Keratinocyte (primary cell): ENCODE data around the gene CACNB3. TPM values are rescaled to one million over a fixed set of nuclear protein-coding genes. Genes with fewer than 3 reads are reported as not detected.
"Not testable (repeated sequence)": the region's sequence is repeated elsewhere in the genome, so short reads cannot be mapped to it uniquely, and the experiment has no call there.

ENCODE experiments used
- DNase-seq: peaks from one replicate; pipeline ENCODE4 v3.0.0-alpha.2; 2011; ENCODE audit warnings: low read depth, missing footprints, low spot score
- FAIRE-seq: peaks from 2 replicates; lab custom pipeline; 2011; peaks lifted over from hg19 to GRCh38; lab: Jason Lieb, UNC
- H2AFZ ChIP-seq: 2 replicates; pipeline ENCODE4 v1.6.0; 2012; ENCODE audit warnings: low read length, control low read depth, inconsistent platforms; ENCODE audit not compliant: control insufficient read depth
- H3K27ac ChIP-seq: 2 replicates; pipeline ENCODE4 v1.5.1; 2011; ENCODE audit warnings: low read length; ENCODE audit not compliant: control insufficient read depth, insufficient read depth
- H3K27me3 ChIP-seq: 3 replicates; pipeline ENCODE4 v1.6.0; 2011; ENCODE audit warnings: low read length; ENCODE audit not compliant: control insufficient read depth, insufficient read depth; ENCODE audit errors: extremely low read depth
- H3K36me3 ChIP-seq, 2 experiments: 2 replicates in 1 of 2; 3 replicates in 1 of 2; pipeline ENCODE4 v1.5.1; 2011; ENCODE audit warnings: low read length in 2 of 2, mild to moderate bottlenecking in 1 of 2; ENCODE audit not compliant: control insufficient read depth in 2 of 2, insufficient read depth in 2 of 2; ENCODE audit errors: extremely low read depth in 1 of 2
- H3K4me1 ChIP-seq: 3 replicates; pipeline ENCODE4 v1.5.1; 2011; ENCODE audit warnings: low read length; ENCODE audit not compliant: control insufficient read depth, insufficient read depth; ENCODE audit errors: extremely low read depth
- H3K4me2 ChIP-seq: 3 replicates; pipeline ENCODE4 v1.6.0; 2011; ENCODE audit warnings: low read depth, low read length; ENCODE audit not compliant: control insufficient read depth, insufficient read depth; ENCODE audit errors: extremely low read depth
- H3K4me3 ChIP-seq, 3 experiments: fragments of 200-600 bp in 1 of 3; sonication (generic) in 1 of 3; 2 replicates in 2 of 3; 3 replicates in 1 of 3; pipeline ENCODE4 v1.5.1; 2011 to 2016; ENCODE audit warnings: low read length in 3 of 3, mild to moderate bottlenecking in 3 of 3, control low read depth in 2 of 3, inconsistent platforms in 1 of 3, low read depth in 1 of 3, mixed read lengths in 1 of 3, mixed run types in 1 of 3, moderate library complexity in 1 of 3; ENCODE audit not compliant: control insufficient read depth in 2 of 3, insufficient read depth in 2 of 3; ENCODE audit errors: extremely low read depth in 1 of 3
- H3K79me2 ChIP-seq: 2 replicates; pipeline ENCODE4 v1.6.0; 2012; ENCODE audit warnings: low read length; ENCODE audit not compliant: control insufficient read depth, insufficient read depth
- H3K9ac ChIP-seq: 3 replicates; pipeline ENCODE4 v1.6.0; 2011; ENCODE audit warnings: low read length; ENCODE audit not compliant: control insufficient read depth, insufficient read depth; ENCODE audit errors: extremely low read depth
- H3K9me1 ChIP-seq: 3 replicates; pipeline ENCODE4 v1.6.0; 2011; ENCODE audit warnings: low read length; ENCODE audit not compliant: control insufficient read depth, insufficient read depth; ENCODE audit errors: extremely low read depth
- H3K9me3 ChIP-seq: 2 replicates; pipeline ENCODE4 v1.5.1; 2012; ENCODE audit warnings: low read depth, low read length; ENCODE audit not compliant: control insufficient read depth
- H4K20me1 ChIP-seq: 3 replicates; pipeline ENCODE4 v1.6.0; 2011; ENCODE audit warnings: low read length; ENCODE audit not compliant: control insufficient read depth, insufficient read depth; ENCODE audit errors: extremely low read depth
- CTCF ChIP-seq, 3 experiments: IDR thresholded peaks in 1 of 3; conservative IDR thresholded peaks in 1 of 3; optimal IDR thresholded peaks in 1 of 3; 2 replicates in 2 of 3; 3 replicates in 1 of 3; pipeline versions ENCODE3 to v1.5.1; 2011; ENCODE audit warnings: low read length in 3 of 3, mild to moderate bottlenecking in 3 of 3, moderate library complexity in 2 of 3, control low read depth in 1 of 3, inconsistent platforms in 1 of 3; ENCODE audit not compliant: insufficient read depth in 2 of 3; ENCODE audit errors: extremely low read depth in 1 of 3
- EZH2 ChIP-seq: IDR thresholded peaks from one replicate; pipeline ENCODE4 v1.6.1; 2012; ENCODE audit warnings: inconsistent platforms, mild to moderate bottlenecking, low read length, moderate library complexity
- dilution Hi-C: fragments of 300-500 bp; cut with MboI; formaldehyde crosslinking; loops from one replicate; pipeline ENCODE4 v1.7.0; 2020; ENCODE audit warnings: low sequenced_read_pairs; ENCODE audit not compliant: extremely low pct_ligation_motif_present
- polyA plus RNA-seq, 5 experiments: library from polyadenylated mRNA; depleted of rRNA in 3 of 5; stranded (reverse) in 3 of 5; stranded (forward) in 1 of 5; unstranded in 1 of 5; fragments of >200 nt; gene quantifications; 1 replicate in 1 of 5; 2 replicates in 3 of 5; 3 replicates in 1 of 5; pipeline versions ENCODE4 v1.2.1 to v1.2.3, GENCODE V29; 2011 to 2012; ENCODE audit warnings: missing spikeins in 2 of 5, low read depth in 1 of 5, low replicate concordance in 1 of 5

The CACNB3 gene
- polyA plus RNA-seq, 1 donor (not counting 4 experiments of a cell fraction or from before 2014, with no cell fraction given) = 16.1 TPM

DNA sequence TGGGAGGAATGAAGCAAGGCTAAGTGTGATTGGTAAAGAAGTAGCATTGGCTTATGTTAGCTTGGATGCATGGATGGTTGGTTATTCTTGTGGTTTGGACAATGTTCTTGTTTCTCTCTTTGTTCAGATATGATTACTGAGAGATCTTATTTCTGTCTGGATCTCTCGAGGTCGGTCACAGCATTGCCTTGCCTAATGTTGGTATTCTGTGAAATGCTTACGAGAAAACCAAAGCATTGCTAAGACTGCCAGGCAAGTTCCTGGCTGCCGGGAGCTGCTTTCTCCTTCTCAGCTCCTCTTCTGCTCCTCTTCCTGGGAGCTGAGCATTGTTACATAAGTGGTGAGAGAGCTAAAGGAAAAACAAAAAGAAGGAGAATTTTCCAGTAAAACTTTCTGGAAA is 54.8 kb downstream of the CACNB3 start:
- FAIRE-seq (no peak), DNase-seq (no peak)
- no peaks in the 10 kb centered on the region for H3K36me3 ChIP-seq
- no peaks in the 10 kb centered on the region for H3K27me3 ChIP-seq
- no peak overlapping the region for H2AFZ ChIP-seq
- no peaks in the 10 kb centered on the region for H3K9me3 ChIP-seq
- no peak overlapping the region for H3K4me2 ChIP-seq
- H3K79me2 ChIP-seq = no peaks in the 10 kb centered on the region
- H4K20me1 ChIP-seq = no peaks in the 10 kb centered on the region
- H3K9me1 ChIP-seq = no peaks in the 10 kb centered on the region
- no peak for TF ChIP-seq EZH2
- no peak for TF ChIP-seq CTCF (optimal IDR thresholded peaks at IDR 0.05 in 1 of 3, IDR thresholded peaks at IDR 0.05 in 1 of 3, conservative IDR thresholded peaks at IDR 0.05 in 1 of 3; ENCODE audit: extremely low read depth in 1 of 3, insufficient read depth in 2 of 3, low read length in 3 of 3)
- H3K4me3 ChIP-seq = no peak overlapping the region
- H3K27ac ChIP-seq = no peak overlapping the region
- H3K9ac ChIP-seq = no peak overlapping the region
- dilution Hi-C loops = no loop called here
- H3K4me1 ChIP-seq = no peaks in the 10 kb centered on the region

GRCh38 chr12:48873534-48873933 is 55.2 kb downstream of the CACNB3 start:
- H3K79me2 ChIP-seq, H2AFZ ChIP-seq, dilution Hi-C loops, H3K4me1 ChIP-seq, H3K27ac ChIP-seq, H3K4me2 ChIP-seq, H3K27me3 ChIP-seq, H4K20me1 ChIP-seq, H3K9me3 ChIP-seq, FAIRE-seq, H3K4me3 ChIP-seq, DNase-seq, H3K9ac ChIP-seq, H3K9me1 ChIP-seq, H3K36me3 ChIP-seq: not testable (repeated sequence)

- H3K4me1 ChIP-seq = no peaks in the 10 kb centered on the region
- H4K20me1 ChIP-seq = no peaks in the 10 kb centered on the region
- DNase-seq (no peak), FAIRE-seq (no peak)
- H3K36me3 ChIP-seq = no peaks in the 10 kb centered on the region
- H3K9ac ChIP-seq = no peak overlapping the region
- dilution Hi-C loops = no loop called here
- TF ChIP-seq CTCF (optimal IDR thresholded peaks at IDR 0.05 in 1 of 3, IDR thresholded peaks at IDR 0.05 in 1 of 3, conservative IDR thresholded peaks at IDR 0.05 in 1 of 3; ENCODE audit: extremely low read depth in 1 of 3, insufficient read depth in 2 of 3, low read length in 3 of 3) (no peak), EZH2 (no peak)
- H3K4me2 ChIP-seq = no peak overlapping the region
- no peak overlapping the region for H3K27ac ChIP-seq
- H3K79me2 ChIP-seq = no peaks in the 10 kb centered on the region
- H3K9me1 ChIP-seq = no peaks in the 10 kb centered on the region
- H2AFZ ChIP-seq = no peak overlapping the region
- no peak overlapping the region for H3K4me3 ChIP-seq
- H3K9me3 ChIP-seq = no peaks in the 10 kb centered on the region
- peaks cover 9% of the 10 kb centered on the region for H3K27me3 ChIP-seq
Measured at GRCh38 chr12:48875944-48876515, 57.7 kb downstream of the CACNB3 start.
